ENCODE data around the gene INTS14.

Gene INTS14

DNA sequence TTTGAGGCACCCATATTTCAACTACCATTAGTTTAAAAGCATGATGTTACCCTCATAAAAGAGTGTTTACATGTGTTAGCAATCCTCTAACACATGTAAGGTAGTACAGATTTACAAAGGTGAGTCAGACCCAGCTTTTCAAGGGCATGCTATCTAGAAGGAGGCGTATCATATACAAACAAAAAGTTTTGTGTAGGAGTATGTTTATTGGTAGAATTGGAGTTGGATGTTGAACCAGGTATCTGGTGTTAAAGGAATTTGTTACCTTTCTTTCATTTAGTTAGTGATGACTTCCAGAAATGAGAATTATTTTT is 78.2 kb downstream of the INTS14 start:
- TF ChIP-seq, protein P1, sequence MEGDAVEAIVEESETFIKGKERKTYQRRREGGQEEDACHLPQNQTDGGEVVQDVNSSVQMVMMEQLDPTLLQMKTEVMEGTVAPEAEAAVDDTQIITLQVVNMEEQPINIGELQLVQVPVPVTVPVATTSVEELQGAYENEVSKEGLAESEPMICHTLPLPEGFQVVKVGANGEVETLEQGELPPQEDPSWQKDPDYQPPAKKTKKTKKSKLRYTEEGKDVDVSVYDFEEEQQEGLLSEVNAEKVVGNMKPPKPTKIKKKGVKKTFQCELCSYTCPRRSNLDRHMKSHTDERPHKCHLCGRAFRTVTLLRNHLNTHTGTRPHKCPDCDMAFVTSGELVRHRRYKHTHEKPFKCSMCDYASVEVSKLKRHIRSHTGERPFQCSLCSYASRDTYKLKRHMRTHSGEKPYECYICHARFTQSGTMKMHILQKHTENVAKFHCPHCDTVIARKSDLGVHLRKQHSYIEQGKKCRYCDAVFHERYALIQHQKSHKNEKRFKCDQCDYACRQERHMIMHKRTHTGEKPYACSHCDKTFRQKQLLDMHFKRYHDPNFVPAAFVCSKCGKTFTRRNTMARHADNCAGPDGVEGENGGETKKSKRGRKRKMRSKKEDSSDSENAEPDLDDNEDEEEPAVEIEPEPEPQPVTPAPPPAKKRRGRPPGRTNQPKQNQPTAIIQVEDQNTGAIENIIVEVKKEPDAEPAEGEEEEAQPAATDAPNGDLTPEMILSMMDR (IDR thresholded peaks at IDR 0.05; ENCODE audit: insufficient read depth, low read length, poor library complexity, severe bottlenecking), result no peak
- H3F3A ChIP-seq (ENCODE audit: insufficient read depth), result no peaks in the 10 kb centered on the region; the same call in 1 of the 2 replicates
- H3K9me2 ChIP-seq (replicated peaks; ENCODE audit: insufficient read depth, low read length), result no peaks in the 10 kb centered on the region
- no peaks in the 10 kb centered on the region for H3K9me3 ChIP-seq (ENCODE audit: insufficient read depth, low read length)
- 0 out of 2 replicates have a peak overlapping the region, but pooled peaks have one; percentile 0 for H3K9ac ChIP-seq (ENCODE audit: low read length)
- H3K27ac ChIP-seq (ENCODE audit: low read depth, low read length), result no peak overlapping the region
- no peaks in the 10 kb centered on the region for H3K27me3 ChIP-seq (ENCODE audit: low read length)
- peak overlapping the region; percentile 69 for H3K4me2 ChIP-seq (ENCODE audit: low read depth, low read length, poor library complexity, severe bottlenecking)
- no peak overlapping the region for H2AFZ ChIP-seq (ENCODE audit: low read depth, low read length, severe bottlenecking)
- no peak overlapping the region for H3K4me3 ChIP-seq (ENCODE audit: insufficient read depth, low read length, poor library complexity, severe bottlenecking)
- H4K20me1 ChIP-seq (ENCODE audit: low read depth, low read length), result no peaks in the 10 kb centered on the region
- peaks cover 73% of the 10 kb centered on the region for H3K79me2 ChIP-seq (ENCODE audit: insufficient read depth, low read length)
- no peaks in the 10 kb centered on the region for H3K36me3 ChIP-seq (ENCODE audit: low read length)

DNA sequence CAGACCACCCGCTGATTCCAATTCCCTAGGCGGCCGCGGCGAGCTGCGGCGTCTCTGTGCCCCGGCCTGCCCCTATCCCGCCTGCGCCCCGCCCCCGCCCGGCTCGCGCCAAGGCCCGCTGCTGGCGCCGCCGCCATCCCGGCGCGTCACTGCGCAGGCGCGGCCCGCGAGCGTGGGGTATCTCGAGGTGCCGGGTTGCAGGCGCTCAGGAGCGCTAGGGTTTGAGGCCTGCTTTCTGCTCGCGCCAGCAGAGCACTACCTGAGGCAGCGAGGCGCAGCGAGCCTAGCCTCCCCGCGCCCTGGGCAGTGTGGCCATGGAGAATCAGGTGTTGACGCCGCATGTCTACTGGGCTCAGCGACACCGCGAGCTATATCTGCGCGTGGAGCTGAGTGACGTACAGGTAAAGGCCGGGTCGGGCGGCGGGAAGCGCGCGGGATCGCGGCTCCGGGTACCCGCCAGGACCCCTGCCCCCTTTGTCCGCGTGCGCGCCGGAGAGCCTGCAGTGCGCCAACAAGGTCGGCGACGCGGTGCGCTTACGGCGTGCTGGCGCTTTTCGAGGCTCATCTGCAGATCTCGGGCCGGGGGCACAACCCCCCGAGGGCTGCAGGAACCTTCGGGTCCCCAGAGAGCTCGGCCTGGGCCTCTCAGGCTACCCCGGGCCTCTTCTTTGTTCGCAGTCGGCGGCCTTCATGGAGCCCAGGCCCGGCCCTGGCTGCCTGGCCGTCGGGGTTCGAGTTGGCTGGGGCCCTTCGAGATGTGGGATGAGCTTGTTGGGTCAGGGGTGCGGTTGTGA is 80.4 kb downstream of the INTS14 start, which contains the start of gene HACD3:
Gene HACD3, plus strand, starts transcription at position 146 of the 794 bp plus-strand sequence. Its CDS starts 169 bp downstream, at position 315.
- peak within 1 kb of the TSS; percentile 69 for H3K27ac ChIP-seq (ENCODE audit: low read depth, low read length)
- TF ChIP-seq EZH2phosphoT487 (conservative IDR thresholded peaks at IDR 0.05; ENCODE audit: low read length), result no peak
- TF ChIP-seq, protein P1 (IDR thresholded peaks at IDR 0.05; ENCODE audit: insufficient read depth, low read length, poor library complexity, severe bottlenecking), result no peak
- no peaks in the 10 kb centered on the region for H3K9me3 ChIP-seq (ENCODE audit: insufficient read depth, low read length)
- no peaks in the 10 kb centered on the region for H3K9me2 ChIP-seq (replicated peaks; ENCODE audit: insufficient read depth, low read length)
- H3K27me3 ChIP-seq (ENCODE audit: low read length), result no peaks in the 10 kb centered on the region
- H3K79me2 ChIP-seq (ENCODE audit: insufficient read depth, low read length), result peaks cover 52% of the 10 kb centered on the region
- peak within 1 kb of the TSS; percentile 93 for H2AFZ ChIP-seq (ENCODE audit: low read depth, low read length, severe bottlenecking)
- H3K9ac ChIP-seq (ENCODE audit: low read length), result peak within 1 kb of the TSS; percentile 98
- H3K36me3 ChIP-seq (ENCODE audit: low read length), result no peaks in the 10 kb centered on the region
- H4K20me1 ChIP-seq (ENCODE audit: low read depth, low read length), result no peaks in the 10 kb centered on the region
- peak within 1 kb of the TSS; percentile 88 for H3K4me3 ChIP-seq (ENCODE audit: insufficient read depth, low read length, poor library complexity, severe bottlenecking)
- no peaks in the 10 kb centered on the region; the same call in 1 of the 2 replicates for H3F3A ChIP-seq (ENCODE audit: insufficient read depth)
- peak within 1 kb of the TSS; percentile 69 for H3K4me2 ChIP-seq (ENCODE audit: low read depth, low read length, poor library complexity, severe bottlenecking)

DNA sequence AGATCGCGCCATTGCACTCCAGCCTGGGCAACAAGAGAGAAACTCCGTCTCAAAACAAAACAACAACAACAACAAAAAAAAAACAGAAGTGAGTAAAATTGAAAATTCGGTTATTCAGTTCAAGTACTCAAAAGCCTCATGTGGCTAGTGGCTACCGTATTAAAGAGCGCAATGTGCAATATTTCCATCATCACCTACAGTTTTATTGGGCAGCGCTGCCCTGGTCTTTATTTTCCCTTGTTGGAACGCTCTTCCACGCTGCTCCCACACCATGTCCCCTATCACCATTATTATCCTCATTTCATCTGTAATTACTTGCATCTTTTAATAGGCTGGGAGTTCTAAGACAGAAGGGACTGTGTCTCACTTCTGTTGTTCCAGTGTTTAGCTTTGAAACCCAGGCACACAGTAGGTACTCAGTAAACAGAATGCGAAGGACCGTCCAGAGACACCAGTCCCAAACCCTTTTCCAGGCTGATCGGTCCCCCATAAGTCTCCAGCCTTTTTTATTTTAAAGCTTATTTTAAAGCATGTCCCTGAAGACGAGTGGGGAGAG is 81.1 kb downstream of the INTS14 start:
- no peaks in the 10 kb centered on the region for H4K20me1 ChIP-seq (ENCODE audit: low read depth, low read length)
- peaks cover 45% of the 10 kb centered on the region for H3K79me2 ChIP-seq (ENCODE audit: insufficient read depth, low read length)
- H3K9me3 ChIP-seq (ENCODE audit: insufficient read depth, low read length), result no peaks in the 10 kb centered on the region
- H3K36me3 ChIP-seq (ENCODE audit: low read length), result no peaks in the 10 kb centered on the region
- H3K4me3 ChIP-seq (ENCODE audit: insufficient read depth, low read length, poor library complexity, severe bottlenecking), result peak overlapping the region; percentile 88
- H3K9me2 ChIP-seq (replicated peaks; ENCODE audit: insufficient read depth, low read length), result no peaks in the 10 kb centered on the region
- no peaks in the 10 kb centered on the region for H3K27me3 ChIP-seq (ENCODE audit: low read length)
- H3K9ac ChIP-seq (ENCODE audit: low read length), result peak overlapping the region; percentile 98
- H3F3A ChIP-seq (ENCODE audit: insufficient read depth), result no peaks in the 10 kb centered on the region; the same call in 1 of the 2 replicates
- TF ChIP-seq EZH2phosphoT487 (conservative IDR thresholded peaks at IDR 0.05; ENCODE audit: low read length), result no peak
- TF ChIP-seq, protein P1 (IDR thresholded peaks at IDR 0.05; ENCODE audit: insufficient read depth, low read length, poor library complexity, severe bottlenecking), result no peak
- H3K4me2 ChIP-seq (ENCODE audit: low read depth, low read length, poor library complexity, severe bottlenecking), result peak overlapping the region; percentile 69
- H2AFZ ChIP-seq (ENCODE audit: low read depth, low read length, severe bottlenecking), result peak overlapping the region; percentile 89
- H3K27ac ChIP-seq (ENCODE audit: low read depth, low read length), result peak overlapping the region; percentile 30
